Panc1 (cell line): ENCODE results near the gene SMARCA1. TPM values are rescaled to one million over a fixed set of nuclear protein-coding genes. Genes with fewer than 3 reads are reported as not detected.

Experiments
- ATAC-seq: fragments of 200-7000 bp; cut with Tn5 transposase; 2 replicates; pipeline ENCODE4 v1.9.1; 2020; ENCODE audit warnings: mild to moderate bottlenecking, moderate library complexity
- BruUV-seq: library from RNA; stranded (reverse); fragments of 400-500 nt; replicated peaks from 2 replicates; lab custom pipeline; 2021; lab: Mats Ljungman, UMichigan
- CTCF ChIA-PET: fragments of 300-600 bp; sonication (Branson Sonifier 250); formaldehyde crosslinking; loops from one replicate; lab custom pipeline; 2022; ENCODE audit warnings: antibody characterized with exemption; lab: Charles Lee
- POLR2A ChIA-PET: fragments of 300-600 bp; sonication (Branson Sonifier 250); formaldehyde crosslinking; loops from one replicate; lab custom pipeline; 2022; ENCODE audit warnings: antibody characterized with exemption; lab: Charles Lee
- DNase-seq: peaks from one replicate; pipeline ENCODE4 v3.0.0-alpha.2; 2010; ENCODE audit warnings: low read depth, low spot score
- H3K27ac ChIP-seq: 2 replicates; pipeline ENCODE4 v1.5.1; 2011; ENCODE audit warnings: mild to moderate bottlenecking, low read length, inconsistent platforms
- H3K27me3 ChIP-seq: fragments of 200-500 bp; sonication (Bioruptor generic); 2 replicates; pipeline ENCODE4 v1.6.0; 2014; ENCODE audit warnings: low read length, inconsistent platforms; ENCODE audit not compliant: control insufficient read depth, insufficient read depth
- H3K36me3 ChIP-seq: fragments of 200-500 bp; sonication (Bioruptor generic); 2 replicates; pipeline ENCODE4 v1.5.1; 2014; ENCODE audit warnings: inconsistent platforms, mild to moderate bottlenecking, low read length, moderate library complexity; ENCODE audit not compliant: control insufficient read depth, insufficient read depth
- H3K4me1 ChIP-seq: 2 replicates; pipeline ENCODE4 v1.5.1; 2011; ENCODE audit warnings: inconsistent platforms, mild to moderate bottlenecking, low read length, moderate library complexity; ENCODE audit not compliant: control insufficient read depth, insufficient read depth
- H3K4me3 ChIP-seq, 2 experiments: 2 replicates each; pipeline ENCODE4 v1.5.1; 2011 to 2012; ENCODE audit warnings: low read depth in 2 of 2, low read length in 2 of 2, mild to moderate bottlenecking in 2 of 2, inconsistent platforms in 1 of 2, moderate library complexity in 1 of 2
- H3K9me3 ChIP-seq: fragments of 200-500 bp; sonication (Bioruptor generic); 2 replicates; pipeline ENCODE4 v1.5.1; 2014; ENCODE audit warnings: low read depth, mild to moderate bottlenecking, inconsistent platforms, low read length, moderate library complexity; ENCODE audit not compliant: control insufficient read depth, insufficient read depth
- CTCF ChIP-seq: fragments of 450-650 bp; IDR thresholded peaks from 2 replicates; pipeline ENCODE4 v1.5.1; 2017; ENCODE audit warnings: mild to moderate bottlenecking
- POLR2AphosphoS5 ChIP-seq: IDR thresholded peaks from 2 replicates; pipeline ENCODE4 v1.6.1; 2012; ENCODE audit warnings: mild to moderate bottlenecking, low read depth, low read length, moderate library complexity
- REST ChIP-seq, 2 experiments: IDR thresholded peaks; 2 replicates each; pipeline ENCODE4 v1.6.1; 2011 to 2012; ENCODE audit warnings: low read depth in 2 of 2, control low read depth in 1 of 2, low read length in 1 of 2, mild to moderate bottlenecking in 1 of 2, moderate library complexity in 1 of 2; ENCODE audit not compliant: insufficient read depth in 1 of 2
- SIN3A ChIP-seq: IDR thresholded peaks from 2 replicates; pipeline ENCODE4 v1.6.1; 2012; ENCODE audit warnings: low read depth, mild to moderate bottlenecking, low read length, moderate library complexity, borderline replicate concordance; ENCODE audit not compliant: insufficient read depth
- TCF7L2 ChIP-seq: IDR thresholded peaks from 2 replicates; pipeline ENCODE4 v1.6.1; 2011; ENCODE audit warnings: mild to moderate bottlenecking, low read depth, low read length, inconsistent platforms
- in situ Hi-C: cut with HindIII; loops from 2 replicates; pipeline ENCODE4 v1.10.0; 2016; ENCODE audit warnings: low sequenced_read_pairs, low pct_unique_long_range_greater_than_20kb
- intact Hi-C: fragments of 100-400 bp; cut with micrococcal nuclease; formaldehyde crosslinking; loops from one replicate; pipeline ENCODE4 v1.10.0; 2022; ENCODE audit not compliant: unreplicated experiment
- total RNA-seq: library from RNA; stranded (reverse); gene quantifications from one replicate; pipeline ENCODE4 v1.2.1, GENCODE V29; 2021; ENCODE audit not compliant: unreplicated experiment

The SMARCA1 gene
- total RNA-seq, 1 experiment from 2014 or later, result 130 TPM

- Histone ChIP-seq H3K27me3 (no peaks in the 10 kb centered on the region), H3K36me3 (no peaks in the 10 kb centered on the region), H3K27ac (no peak overlapping the region), H3K4me3 (peak overlapping the region; percentile 83 to 97; a peak in 2 of 4 replicates), H3K4me1 (peaks cover 14% of the 10 kb centered on the region), H3K9me3 (no peaks in the 10 kb centered on the region)
- ChIA-PET CTCF (no interaction called here), POLR2A (no interaction called here)
- BruUV-seq, result no TSS peak
- in situ Hi-C loops (no loop called here), intact Hi-C loops (no loop called here)
- DNase-seq (no peak), ATAC-seq (no peak)
- TF ChIP-seq CTCF, result no peak
- no peak for TF ChIP-seq TCF7L2
- no peak for TF ChIP-seq POLR2AphosphoS5
- no peak for TF ChIP-seq SIN3A
- no peak for TF ChIP-seq REST (IDR thresholded peaks at IDR 0.05; ENCODE audit: insufficient read depth in 1 of 2, low read depth in 2 of 2, low read length in 1 of 2)
Observed at GRCh38 chrX:129524250-129524850, 1.1 kb upstream of the SMARCA1 start.

- TF ChIP-seq SIN3A, result 0 out of 2 replicates have a peak, but pooled peaks have one; percentile 24
- no peak for TF ChIP-seq POLR2AphosphoS5
- peak; percentile 38 for TF ChIP-seq CTCF
- no peak for DNase-seq
- ChIA-PET CTCF (interaction anchor here (0.6 to 0.7 kb wide), 2 partner anchors 538 to 1095 kb away, joined by 3 read pairs; no protein-coding TSS in a partner anchor), POLR2A (no interaction called here)
- Histone ChIP-seq H3K27me3 (no peaks in the 10 kb centered on the region), H3K4me3 (peak overlapping the region; percentile 83 to 97), H3K9me3 (no peaks in the 10 kb centered on the region), H3K36me3 (peaks cover 4% of the 10 kb centered on the region; the same call in 1 of the 2 replicates), H3K27ac (peak overlapping the region; percentile 91), H3K4me1 (peaks cover 17% of the 10 kb centered on the region)
- peak; percentile 84 for ATAC-seq
- intact Hi-C loops (no loop called here), in situ Hi-C loops (no loop called here)
- BruUV-seq, result no TSS peak
Observed at GRCh38 chrX:129522184-129523078, 859 bp downstream of the SMARCA1 start.
